Measurements from ENCODE around the gene RHEBL1.
"Not testable (repeated sequence)": the region's sequence is repeated elsewhere in the genome, so short reads cannot be mapped to it uniquely, and the experiment has no call there.

RHEBL1 gene

GRCh38 chr12:49089821-49090773 lies 20.3 kb upstream of the RHEBL1 start:
- DNase-seq, result peak; percentile 60

- DNase-seq, result no peak
Measured at GRCh38 chr12:49088932-49089330, 19.2 kb upstream of the RHEBL1 start.

GRCh38 chr12:49088150-49088931 lies 18.6 kb upstream of the RHEBL1 start:
- DNase-seq, result peak; percentile 88

GRCh38 chr12:49086116-49086515 lies 16.3 kb upstream of the RHEBL1 start:
- DNase-seq, result no peak

- no peak for DNase-seq
Measured at GRCh38 chr12:49084438-49084837, 14.7 kb upstream of the RHEBL1 start.

GRCh38 chr12:49079793-49080192 lies 10.0 kb upstream of the RHEBL1 start:
- DNase-seq, result no peak

- no peak for DNase-seq
Measured at GRCh38 chr12:49070971-49071370, 1.2 kb upstream of the RHEBL1 start.

- DNase-seq, result no peak
Measured at GRCh38 chr12:49068879-49069506, 786 bp downstream of the RHEBL1 start.

GRCh38 chr12:49066120-49066519 lies 3.7 kb downstream of the RHEBL1 start:
- no peak for DNase-seq

- DNase-seq, result no peak
Measured at GRCh38 chr12:49064767-49065152, 5.0 kb downstream of the RHEBL1 start.

- not testable (repeated sequence) for DNase-seq
Measured at GRCh38 chr12:49061916-49062315, 7.9 kb downstream of the RHEBL1 start.

GRCh38 chr12:49061157-49061650 lies 8.6 kb downstream of the RHEBL1 start:
- DNase-seq, result no peak

GRCh38 chr12:49060237-49061156 lies 9.3 kb downstream of the RHEBL1 start, which contains the start of gene KMT2D:
KMT2D (minus strand) TSS chr12:49060794; CDS start chr12:49055324, 5,470 bp downstream.
- peak; percentile 93 for DNase-seq

- peak; percentile 34 for DNase-seq
Measured at GRCh38 chr12:49059299-49060171, 10.2 kb downstream of the RHEBL1 start.

- no peak for DNase-seq
Measured at GRCh38 chr12:49059045-49059298, 10.8 kb downstream of the RHEBL1 start.

GRCh38 chr12:49058366-49059044 lies 11.3 kb downstream of the RHEBL1 start:
- no peak for DNase-seq

GRCh38 chr12:49057888-49058287 lies 11.9 kb downstream of the RHEBL1 start:
- no peak for DNase-seq

- peak; percentile 85 for DNase-seq
Measured at GRCh38 chr12:49055978-49056754, 13.6 kb downstream of the RHEBL1 start.

- DNase-seq, result no peak
Measured at GRCh38 chr12:49055092-49055491, 14.7 kb downstream of the RHEBL1 start.

GRCh38 chr12:49054524-49054923 lies 15.3 kb downstream of the RHEBL1 start:
- no peak for DNase-seq

Measured in activated CD4-positive, alpha-beta T cell treated with anti-CD3 and anti-CD28 coated beads, Interleukin-10, Interleukin-2, amounts not matched to agents 100 ng/mL and 50 ng/mL, durations not matched to agents 16 hours and 8 hours (primary cell).